ENCODE measurements around the gene MRFAP1L1. TPM values are rescaled to one million over a fixed set of nuclear protein-coding genes. Genes with fewer than 3 reads are reported as not detected.

The MRFAP1L1 gene
- total and polyA plus RNA-seq, 10 of the 15 experiments (the other 5 are each of a cell fraction or from before 2014, with no cell fraction given) = 30.6 to 85.1 (median 52.9) TPM

DNA sequence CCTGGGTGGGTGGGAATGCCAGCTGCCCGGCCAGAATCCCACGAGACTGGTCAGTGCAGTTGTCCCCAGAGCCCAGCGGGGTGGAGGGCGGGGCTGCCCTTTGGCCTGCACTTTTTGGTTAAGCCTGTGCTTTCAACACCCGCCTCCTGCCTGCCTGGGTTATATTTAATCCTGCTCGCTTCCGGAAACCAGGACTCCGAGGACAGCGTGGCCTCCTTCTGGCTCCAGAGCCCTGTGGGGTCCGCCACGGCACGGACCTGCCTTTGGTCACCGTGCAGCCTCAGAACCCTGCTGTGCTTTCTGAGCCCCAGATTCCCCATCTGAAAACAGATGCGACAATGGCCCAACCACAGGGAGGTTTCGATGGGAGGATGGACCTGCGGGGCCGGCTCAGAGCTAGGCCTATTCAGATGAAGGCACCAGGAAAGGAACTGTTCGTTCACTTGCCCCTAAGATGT, 43.5 kb upstream of the MRFAP1L1 start:
- no peaks in the 10 kb centered on the region for H4K20me1 ChIP-seq (ENCODE audit: control insufficient read depth, insufficient read depth)
- TF ChIP-seq SP1 (IDR thresholded peaks at IDR 0.05; ENCODE audit: low read depth, low read length) (no peak), STAT1 (conservative IDR thresholded peaks at IDR 0.05) (no peak), SMARCA5 (IDR thresholded peaks at IDR 0.05) (no peak)
- H3K4me2 ChIP-seq (ENCODE audit: control insufficient read depth, insufficient read depth) = no peak overlapping the region
- no peaks in the 10 kb centered on the region for H3K79me2 ChIP-seq (ENCODE audit: control insufficient read depth, insufficient read depth, low read length)
- intact Hi-C loops (cut with micrococcal nuclease; ENCODE audit: unreplicated experiment) = no loop called here
- ChIA-PET SMC1A (ENCODE audit: uncharacterized antibody, unreplicated experiment) (no interaction called here), CTCF (no interaction called here), POLR2A (no interaction called here), RAD21 (ENCODE audit: unreplicated experiment) (no interaction called here)
- in situ Hi-C loops (cut with MboI) = no loop called here
- 72% methylated on average over 18 of the region's 18 CpGs for WGBS (ENCODE audit: insufficient coverage, insufficient replicate concordance, low lambda C conversion rate, missing lambda C conversion rate)
- FAIRE-seq = no peak
- H3K4me3 ChIP-seq = no peak overlapping the region
- H3K27me3 ChIP-seq (replicated peaks in 1 of 2; ENCODE audit: control insufficient read depth in 2 of 2, insufficient read depth in 2 of 2, low read length in 1 of 2) = no peaks in the 10 kb centered on the region; a peak in 1 of 4 replicates
- no peaks in the 10 kb centered on the region for H3K9me3 ChIP-seq (replicated peaks; ENCODE audit: control insufficient read depth, insufficient read depth, low read length)
- H3K27ac ChIP-seq (ENCODE audit: control insufficient read depth, insufficient read depth) = no peak overlapping the region
- BruUV-seq (replicated peaks) = no TSS peak
- H3K36me3 ChIP-seq (ENCODE audit: control insufficient read depth in 2 of 2, insufficient read depth in 2 of 2, low read length in 1 of 2) = no peaks in the 10 kb centered on the region
- H3K9ac ChIP-seq (ENCODE audit: control insufficient read depth, insufficient read depth, low read length) = no peak overlapping the region
- no peak overlapping the region for H2AFZ ChIP-seq (ENCODE audit: control insufficient read depth, low read depth, low read length)
- no peak for DNase-seq (ENCODE audit: low read depth, low spot score)
- no peak for ATAC-seq
- H3K4me1 ChIP-seq (ENCODE audit: control insufficient read depth, insufficient read depth, low read length) = no peaks in the 10 kb centered on the region

- BruUV-seq (replicated peaks) = no TSS peak
- no peak for TF ChIP-seq E2F8 (IDR thresholded peaks at IDR 0.05; ENCODE audit: low read depth, partially characterized antibody)
- TF ChIP-seq MYB (IDR thresholded peaks at IDR 0.05; ENCODE audit: borderline replicate concordance, low read depth, low read length) = no peak
- TF ChIP-seq, protein P1, sequence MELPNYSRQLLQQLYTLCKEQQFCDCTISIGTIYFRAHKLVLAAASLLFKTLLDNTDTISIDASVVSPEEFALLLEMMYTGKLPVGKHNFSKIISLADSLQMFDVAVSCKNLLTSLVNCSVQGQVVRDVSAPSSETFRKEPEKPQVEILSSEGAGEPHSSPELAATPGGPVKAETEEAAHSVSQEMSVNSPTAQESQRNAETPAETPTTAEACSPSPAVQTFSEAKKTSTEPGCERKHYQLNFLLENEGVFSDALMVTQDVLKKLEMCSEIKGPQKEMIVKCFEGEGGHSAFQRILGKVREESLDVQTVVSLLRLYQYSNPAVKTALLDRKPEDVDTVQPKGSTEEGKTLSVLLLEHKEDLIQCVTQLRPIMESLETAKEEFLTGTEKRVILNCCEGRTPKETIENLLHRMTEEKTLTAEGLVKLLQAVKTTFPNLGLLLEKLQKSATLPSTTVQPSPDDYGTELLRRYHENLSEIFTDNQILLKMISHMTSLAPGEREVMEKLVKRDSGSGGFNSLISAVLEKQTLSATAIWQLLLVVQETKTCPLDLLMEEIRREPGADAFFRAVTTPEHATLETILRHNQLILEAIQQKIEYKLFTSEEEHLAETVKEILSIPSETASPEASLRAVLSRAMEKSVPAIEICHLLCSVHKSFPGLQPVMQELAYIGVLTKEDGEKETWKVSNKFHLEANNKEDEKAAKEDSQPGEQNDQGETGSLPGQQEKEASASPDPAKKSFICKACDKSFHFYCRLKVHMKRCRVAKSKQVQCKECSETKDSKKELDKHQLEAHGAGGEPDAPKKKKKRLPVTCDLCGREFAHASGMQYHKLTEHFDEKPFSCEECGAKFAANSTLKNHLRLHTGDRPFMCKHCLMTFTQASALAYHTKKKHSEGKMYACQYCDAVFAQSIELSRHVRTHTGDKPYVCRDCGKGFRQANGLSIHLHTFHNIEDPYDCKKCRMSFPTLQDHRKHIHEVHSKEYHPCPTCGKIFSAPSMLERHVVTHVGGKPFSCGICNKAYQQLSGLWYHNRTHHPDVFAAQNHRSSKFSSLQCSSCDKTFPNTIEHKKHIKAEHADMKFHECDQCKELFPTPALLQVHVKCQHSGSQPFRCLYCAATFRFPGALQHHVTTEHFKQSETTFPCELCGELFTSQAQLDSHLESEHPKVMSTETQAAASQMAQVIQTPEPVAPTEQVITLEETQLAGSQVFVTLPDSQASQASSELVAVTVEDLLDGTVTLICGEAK (IDR thresholded peaks at IDR 0.05; ENCODE audit: borderline replicate concordance) = no peak
- TF ChIP-seq GATAD2B (conservative IDR thresholded peaks at IDR 0.05; ENCODE audit: low read depth) = no peak
- no peak for TF ChIP-seq RUNX3 (IDR thresholded peaks at IDR 0.05; ENCODE audit: low read length)
- TF ChIP-seq MEF2B (IDR thresholded peaks at IDR 0.05; ENCODE audit: partially characterized antibody, poor library complexity, severe bottlenecking) = no peak
Measured at GRCh38 chr4:6752486-6752829, 42.8 kb upstream of the MRFAP1L1 start.

More at GRCh38 chr4:6752486-6752829, 42.8 kb upstream of the MRFAP1L1 start:
- Histone ChIP-seq H4K20me1 (ENCODE audit: control insufficient read depth, insufficient read depth) (no peaks in the 10 kb centered on the region), H3K27ac (ENCODE audit: control insufficient read depth, insufficient read depth) (no peak overlapping the region), H3K9ac (ENCODE audit: control insufficient read depth, insufficient read depth, low read length) (no peak overlapping the region), H3K4me2 (ENCODE audit: control insufficient read depth, insufficient read depth) (no peak overlapping the region), H3K4me1 (ENCODE audit: control insufficient read depth, insufficient read depth, low read length) (no peaks in the 10 kb centered on the region), H3K79me2 (ENCODE audit: control insufficient read depth, insufficient read depth, low read length) (no peaks in the 10 kb centered on the region), H3K9me3 (replicated peaks; ENCODE audit: control insufficient read depth, insufficient read depth, low read length) (no peaks in the 10 kb centered on the region), H2AFZ (ENCODE audit: control insufficient read depth, low read depth, low read length) (no peak overlapping the region), H3K4me3 (no peak overlapping the region), H3K36me3 (ENCODE audit: control insufficient read depth in 2 of 2, insufficient read depth in 2 of 2, low read length in 1 of 2) (no peaks in the 10 kb centered on the region), H3K27me3 (replicated peaks in 1 of 2; ENCODE audit: control insufficient read depth in 2 of 2, insufficient read depth in 2 of 2, low read length in 1 of 2) (no peaks in the 10 kb centered on the region; a peak in 1 of 4 replicates)
- no peak for ATAC-seq
- FAIRE-seq = no peak
- WGBS (ENCODE audit: insufficient coverage, insufficient replicate concordance, low lambda C conversion rate, missing lambda C conversion rate) = 66% methylated on average over 6 of the region's 6 CpGs
- RAD21 ChIA-PET (ENCODE audit: unreplicated experiment) = no interaction called here
- intact Hi-C loops (cut with micrococcal nuclease; ENCODE audit: unreplicated experiment) (no loop called here), in situ Hi-C loops (cut with MboI) (no loop called here)
- DNase-seq (ENCODE audit: low read depth, low spot score) = no peak
- CTCF ChIA-PET = no interaction called here
- SMC1A ChIA-PET (ENCODE audit: uncharacterized antibody, unreplicated experiment) = no interaction called here
- POLR2A ChIA-PET = interaction anchor here (0.6 kb wide), 1 partner anchor 32 kb away, joined by 7 read pairs; no protein-coding TSS in a partner anchor

Measured in GM12878 (cell line).